HepG2 (cell line): ENCODE results near the gene CNTF.

Experiments used
- POLR2A ChIP-seq, 2 experiments: IDR thresholded peaks; 2 replicates each; pipeline ENCODE4 v1.6.1; 2011; ENCODE audit warnings: low read depth in 2 of 2, low read length in 2 of 2, mild to moderate bottlenecking in 1 of 2, moderate library complexity in 1 of 2; ENCODE audit not compliant: insufficient read depth in 1 of 2
- TF ChIP-seq, protein P1 (sequence below): sonication (generic); formaldehyde crosslinking; IDR thresholded peaks from 2 replicates; pipeline ENCODE4 v1.5.1; 2020; ENCODE audit warnings: missing genetic modification reagents, mild to moderate bottlenecking, borderline replicate concordance

DNA sequence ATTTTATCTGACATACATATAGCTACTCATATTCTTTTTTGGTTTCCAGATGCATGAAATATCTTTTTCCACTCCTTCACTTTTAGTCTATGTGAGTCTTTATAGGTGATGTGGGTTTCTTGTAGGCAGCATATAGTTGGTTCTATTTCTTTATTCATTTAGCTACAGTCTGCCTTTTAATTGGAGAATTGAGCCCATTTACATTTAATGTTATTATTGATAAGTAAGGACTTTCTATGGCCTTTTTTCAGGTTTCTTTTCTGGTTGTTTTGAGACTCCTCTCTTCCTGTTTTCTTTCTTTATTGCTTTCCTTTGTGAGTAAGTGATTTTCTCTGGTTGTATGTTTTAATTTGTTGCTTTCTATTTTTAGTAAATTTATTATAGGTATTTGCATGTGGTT, 27.2 kb downstream of the CNTF start:
- no peak for TF ChIP-seq POLR2A (IDR thresholded peaks at IDR 0.05; ENCODE audit: insufficient read depth in 1 of 2, low read depth in 2 of 2, low read length in 2 of 2)
- TF ChIP-seq, protein P1, sequence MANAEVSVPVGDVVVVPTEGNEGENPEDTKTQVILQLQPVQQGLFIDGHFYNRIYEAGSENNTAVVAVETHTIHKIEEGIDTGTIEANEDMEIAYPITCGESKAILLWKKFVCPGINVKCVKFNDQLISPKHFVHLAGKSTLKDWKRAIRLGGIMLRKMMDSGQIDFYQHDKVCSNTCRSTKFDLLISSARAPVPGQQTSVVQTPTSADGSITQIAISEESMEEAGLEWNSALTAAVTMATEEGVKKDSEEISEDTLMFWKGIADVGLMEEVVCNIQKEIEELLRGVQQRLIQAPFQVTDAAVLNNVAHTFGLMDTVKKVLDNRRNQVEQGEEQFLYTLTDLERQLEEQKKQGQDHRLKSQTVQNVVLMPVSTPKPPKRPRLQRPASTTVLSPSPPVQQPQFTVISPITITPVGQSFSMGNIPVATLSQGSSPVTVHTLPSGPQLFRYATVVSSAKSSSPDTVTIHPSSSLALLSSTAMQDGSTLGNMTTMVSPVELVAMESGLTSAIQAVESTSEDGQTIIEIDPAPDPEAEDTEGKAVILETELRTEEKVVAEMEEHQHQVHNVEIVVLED (CRISPR knock-in tag), result no peak
